H1 (cell line): ENCODE data around the gene B4GALT5. TPM values are rescaled to one million over a fixed set of nuclear protein-coding genes. Genes with fewer than 3 reads are reported as not detected.

ENCODE experiments used
- CTCF ChIA-PET: fragments of 300-600 bp; sonication (Branson Sonifier 250); formaldehyde crosslinking; loops from one replicate; lab custom pipeline; 2021; ENCODE audit not compliant: partially characterized antibody; lab: Charles Lee
- POLR2A ChIA-PET: fragments of 300-600 bp; sonication (Branson Sonifier 250); formaldehyde crosslinking; loops from one replicate; lab custom pipeline; 2021; ENCODE audit warnings: inconsistent platforms; ENCODE audit not compliant: partially characterized antibody; lab: Charles Lee
- DNase-seq, 2 experiments: peaks; one replicate each; pipeline versions ENCODE4 v3.0.0 to v3.0.0-alpha.2; 2010 to 2022; ENCODE audit warnings: low spot score in 2 of 2, low read depth in 1 of 2, mixed read lengths in 1 of 2
- FAIRE-seq: peaks from 2 replicates; lab custom pipeline; 2011; peaks lifted over from hg19 to GRCh38; lab: Jason Lieb, UNC
- H2AFZ ChIP-seq: 2 replicates; pipeline ENCODE4 v1.8.1; 2012; ENCODE audit warnings: low read length, inconsistent platforms
- H2AK5ac ChIP-seq: 2 replicates; pipeline ENCODE4 v1.6.1; 2013; ENCODE audit warnings: low read depth, low read length
- H2BK120ac ChIP-seq: replicated peaks from 2 replicates; pipeline ENCODE3; 2013; ENCODE audit warnings: low read depth, low read length, inconsistent platforms
- H2BK12ac ChIP-seq: 2 replicates; pipeline ENCODE4 v1.6.1; 2013; ENCODE audit warnings: low read depth, low read length
- H2BK15ac ChIP-seq: 2 replicates; pipeline ENCODE4 v1.6.1; 2013; ENCODE audit warnings: low read length
- H2BK20ac ChIP-seq: 2 replicates; pipeline ENCODE4 v1.6.1; 2013; ENCODE audit warnings: low read length
- H2BK5ac ChIP-seq: 2 replicates; pipeline ENCODE4 v1.6.1; 2013; ENCODE audit warnings: low read depth, low read length
- H3K14ac ChIP-seq: 2 replicates; pipeline ENCODE4 v1.6.1; 2013; ENCODE audit warnings: inconsistent platforms; ENCODE audit not compliant: insufficient read length
- H3K18ac ChIP-seq: 2 replicates; pipeline ENCODE4 v1.6.1; 2013; ENCODE audit warnings: low read length; ENCODE audit errors: extremely low read depth
- H3K23ac ChIP-seq: 2 replicates; pipeline ENCODE4 v1.6.1; 2013; ENCODE audit warnings: inconsistent platforms; ENCODE audit not compliant: insufficient read length
- H3K23me2 ChIP-seq: 2 replicates; pipeline ENCODE4 v1.6.1; 2013; ENCODE audit warnings: low read depth, low read length
- H3K27ac ChIP-seq: 2 replicates; pipeline ENCODE4 v1.6.1; 2011; ENCODE audit warnings: low read depth, low read length, inconsistent platforms
- H3K27me3 ChIP-seq, 4 experiments: replicated peaks in 1 of 4; 1 replicate in 1 of 4; 2 replicates in 3 of 4; pipeline versions ENCODE4 v1.6.1 to v1.8.1; 2011 to 2013; ENCODE audit warnings: low read length in 3 of 4, mild to moderate bottlenecking in 3 of 4, inconsistent platforms in 2 of 4, mixed read lengths in 2 of 4, moderate library complexity in 1 of 4; ENCODE audit not compliant: control insufficient read depth in 3 of 4, insufficient read depth in 3 of 4; ENCODE audit errors: extremely low read depth in 1 of 4
- H3K36me3 ChIP-seq, 4 experiments: 2 replicates each; pipeline versions ENCODE4 v1.6.1 to v1.8.1; 2011 to 2013; ENCODE audit warnings: mild to moderate bottlenecking in 4 of 4, low read length in 3 of 4, moderate library complexity in 2 of 4, control low read depth in 1 of 4, inconsistent platforms in 1 of 4; ENCODE audit not compliant: insufficient read depth in 4 of 4, control insufficient read depth in 2 of 4
- H3K4ac ChIP-seq: replicated peaks from 2 replicates; pipeline ENCODE3; 2013; ENCODE audit warnings: low read length, low read depth, mixed read lengths, inconsistent platforms; ENCODE audit not compliant: insufficient read length
- H3K4me1 ChIP-seq, 4 experiments: replicated peaks in 1 of 4; 1 replicate in 1 of 4; 2 replicates in 3 of 4; pipeline versions ENCODE4 v1.6.1 to v1.8.1; 2011 to 2013; ENCODE audit warnings: low read length in 3 of 4, inconsistent platforms in 2 of 4, mixed read lengths in 1 of 4; ENCODE audit not compliant: insufficient read depth in 4 of 4, control insufficient read depth in 3 of 4
- H3K4me2 ChIP-seq, 2 experiments: 2 replicates each; pipeline versions ENCODE4 v1.6.1 to v1.8.1; 2011 to 2013; ENCODE audit warnings: low read depth in 2 of 2, low read length in 2 of 2, control low read depth in 1 of 2, inconsistent platforms in 1 of 2, mild to moderate bottlenecking in 1 of 2; ENCODE audit not compliant: insufficient read depth in 1 of 2
- H3K4me3 ChIP-seq, 4 experiments: fragments of 200-600, 300-600 bp in 1 of 4; sonication (generic), shearing (Covaris generic), sonication (Bioruptor Twin) in 1 of 4; 2 replicates each; pipeline versions ENCODE4 v1.5.1 to v1.8.1; 2011 to 2016; ENCODE audit warnings: low read length in 4 of 4, low read depth in 3 of 4, control low read depth in 2 of 4, inconsistent platforms in 2 of 4, mild to moderate bottlenecking in 2 of 4, mixed read lengths in 1 of 4, moderate library complexity in 1 of 4; ENCODE audit not compliant: insufficient read depth in 2 of 4; ENCODE audit errors: extremely low read depth in 1 of 4
- H3K56ac ChIP-seq: replicated peaks from 2 replicates; pipeline ENCODE3; 2013; ENCODE audit warnings: low read depth, mild to moderate bottlenecking, mixed read lengths, low read length, inconsistent platforms; ENCODE audit not compliant: insufficient read length
- H3K79me1 ChIP-seq: 2 replicates; pipeline ENCODE4 v1.6.1; 2013; ENCODE audit warnings: low read depth, low read length, control low read depth
- H3K79me2 ChIP-seq, 2 experiments: 2 replicates each; pipeline versions ENCODE4 v1.6.1 to v1.8.1; 2012 to 2013; ENCODE audit warnings: low read length in 2 of 2, mild to moderate bottlenecking in 2 of 2, inconsistent platforms in 1 of 2; ENCODE audit not compliant: insufficient read depth in 2 of 2, control insufficient read depth in 1 of 2
- H3K9ac ChIP-seq, 4 experiments: replicated peaks in 1 of 4; 1 replicate in 1 of 4; 2 replicates in 3 of 4; pipeline versions ENCODE4 v1.6.1 to v1.8.1; 2011 to 2013; ENCODE audit warnings: low read depth in 3 of 4, low read length in 3 of 4, control low read depth in 2 of 4, mild to moderate bottlenecking in 2 of 4, moderate library complexity in 2 of 4, inconsistent platforms in 1 of 4; ENCODE audit errors: extremely low read depth in 1 of 4
- H3K9me3 ChIP-seq, 2 experiments: 2 replicates each; pipeline versions ENCODE4 v1.6.1 to v1.8.1; 2012 to 2013; ENCODE audit warnings: mild to moderate bottlenecking in 2 of 2, moderate library complexity in 2 of 2, control low read depth in 1 of 2, inconsistent platforms in 1 of 2, low read depth in 1 of 2, low read length in 1 of 2, mixed read lengths in 1 of 2; ENCODE audit not compliant: insufficient read depth in 2 of 2
- H4K20me1 ChIP-seq, 2 experiments: replicated peaks in 1 of 2; 2 replicates each; pipeline versions ENCODE3 to v1.8.1; 2011 to 2013; ENCODE audit warnings: inconsistent platforms in 2 of 2, low read length in 2 of 2, mild to moderate bottlenecking in 1 of 2; ENCODE audit not compliant: insufficient read depth in 2 of 2, control insufficient read depth in 1 of 2
- H4K5ac ChIP-seq: 2 replicates; pipeline ENCODE4 v1.6.1; 2013; ENCODE audit warnings: low read length, low read depth, mixed read lengths, inconsistent platforms; ENCODE audit not compliant: insufficient read length
- H4K8ac ChIP-seq: 2 replicates; pipeline ENCODE4 v1.8.0; 2013; ENCODE audit warnings: mild to moderate bottlenecking, moderate library complexity, low read length, inconsistent platforms; ENCODE audit not compliant: insufficient read depth; ENCODE audit errors: extremely low read depth
- H4K91ac ChIP-seq: replicated peaks from 2 replicates; pipeline ENCODE3; 2013; ENCODE audit warnings: low read length, mixed read lengths, inconsistent platforms; ENCODE audit not compliant: insufficient read length
- POLR2A ChIP-seq, 2 experiments: IDR thresholded peaks; 1 replicate in 1 of 2; 2 replicates in 1 of 2; pipeline ENCODE4 v1.6.1; 2011; ENCODE audit warnings: low read depth in 2 of 2, low read length in 2 of 2, mild to moderate bottlenecking in 2 of 2; ENCODE audit errors: control extremely low read depth in 1 of 2
- SIX5 ChIP-seq: IDR thresholded peaks from 2 replicates; pipeline ENCODE4 v1.6.1; 2011; ENCODE audit warnings: mild to moderate bottlenecking, low read depth, low read length
- WGBS, 2 experiments: shearing (Covaris generic) in 1 of 2; methylation state at CpG; one replicate each; pipeline versions ENCODE4 v1.1.6 to v1.1.7; 2013 to 2015; ENCODE audit warnings: low lambda C conversion rate in 2 of 2, mixed read lengths in 2 of 2, inconsistent platforms in 1 of 2, low coverage in 1 of 2, missing lambda C conversion rate in 1 of 2; ENCODE audit not compliant: insufficient replicate concordance in 2 of 2, insufficient coverage in 1 of 2, insufficient read length in 1 of 2; ENCODE audit errors: extremely low coverage in 1 of 2, missing lambda C conversion rate in 1 of 2; 5-methylcytosine and 5-hydroxymethylcytosine counted together
- polyA plus RNA-seq, 7 experiments: library from polyadenylated mRNA; depleted of rRNA in 3 of 7; stranded (reverse) in 5 of 7; unstranded in 2 of 7; fragments of >200 nt in 5 of 7; fragments of 200-250 nt in 2 of 7; gene quantifications; 1 replicate in 5 of 7; 2 replicates in 1 of 7; 4 replicates in 1 of 7; pipeline versions ENCODE4 v1.2.1 to v1.2.3, GENCODE V29; 2011 to 2013; ENCODE audit warnings: missing spikeins in 2 of 7, mixed read lengths in 2 of 7
- total RNA-seq: library from RNA; stranded (reverse); fragmentation: NEBNext Ultra II Directional; extraction: Animal tissue kit (Norgen Biotek cat#: 25700); gene quantifications from 2 replicates; pipeline ENCODE4 v1.2.1, GENCODE V29; 2021

Gene B4GALT5
- total and polyA plus RNA-seq, 2 of the 8 experiments (the other 6 are each of a cell fraction or from before 2014, with no cell fraction given): 46.5 to 75.4 TPM

- 66% methylated on average over 3 of the region's 3 CpGs; no CpG with 5 or more reads in 1 of the 2 experiments for WGBS, 2 experiments
- Histone ChIP-seq H3K14ac (no peak overlapping the region), H3K4me1 (peaks cover 2 to 8% (median 5%) of the 10 kb centered on the region in 4 experiments; a peak in 6 of 7 replicates), H3K4ac (no peak overlapping the region), H2BK15ac (no peak overlapping the region), H4K5ac (no peak overlapping the region), H2AK5ac (no peak overlapping the region), H3K56ac (no peak overlapping the region), H4K91ac (no peak overlapping the region), H4K20me1 (peaks cover 18 to 22% of the 10 kb centered on the region in 2 experiments), H3K9ac (no peak overlapping the region; a peak in 1 of 7 replicates), H3K36me3 (no peaks in the 10 kb centered on the region), H2AFZ (no peak overlapping the region), H3K4me3 (peak overlapping the region; percentile 77 to 96 (median 81); a peak in 4 of 8 replicates), H3K4me2 (peak overlapping the region; percentile 88 to 96), H3K18ac (no peak overlapping the region; the same call in 1 of the 2 replicates), H3K9me3 (no peaks in the 10 kb centered on the region), H4K8ac (no peak overlapping the region), H2BK20ac (no peak overlapping the region), H2BK5ac (no peak overlapping the region), H3K23me2 (peaks cover 9% of the 10 kb centered on the region), H3K27me3 (no peaks in the 10 kb centered on the region), H3K79me1 (peaks cover 2% of the 10 kb centered on the region; the same call in 1 of the 2 replicates), H2BK12ac (no peak overlapping the region), H2BK120ac (no peak overlapping the region), H3K23ac (no peak overlapping the region), H3K27ac (no peak overlapping the region), H3K79me2 (peaks cover 37 to 67% of the 10 kb centered on the region in 2 experiments)
- TF ChIP-seq SIX5 (no peak), POLR2A (IDR thresholded peaks at IDR 0.05; ENCODE audit: control extremely low read depth in 1 of 2, low read depth in 2 of 2, low read length in 2 of 2) (0 out of 3 replicates have a peak, but pooled peaks of 1 of the 2 experiments have one; percentile 2)
- CTCF ChIA-PET: interaction anchor here (1.0 kb wide), 1 partner anchor 97 kb away, joined by 3 read pairs; no protein-coding TSS in a partner anchor
- DNase-seq (no peak), FAIRE-seq (no peak)
- POLR2A ChIA-PET: interaction anchor here (0.7 to 1.6 kb wide), 3 partner anchors 13 to 23 kb away, joined by 3 to 5 read pairs (median 3); no protein-coding TSS in a partner anchor
Measured at GRCh38 chr20:49711667-49711987, 2.1 kb downstream of the B4GALT5 start.
